ENCODE results near the gene MAPK6. TPM values are rescaled to one million over a fixed set of nuclear protein-coding genes. Genes with fewer than 3 reads are reported as not detected.

Gene MAPK6
- total RNA-seq, 1 experiment from 2014 or later, result 83.2 TPM

- Mint-ChIP-seq H3K4me3 (no peak overlapping the region), H3K4me1 (peaks cover 9% of the 10 kb centered on the region), H3K36me3 (no peaks in the 10 kb centered on the region), H3K27me3 (ENCODE audit: low read depth) (no peaks in the 10 kb centered on the region), H3K27ac (no peak overlapping the region; the same call in 1 of the 2 replicates), H3K9me3 (peaks cover 4% of the 10 kb centered on the region; the same call in 1 of the 2 replicates)
- no peak for ATAC-seq
- ChIA-PET POLR2A (interaction anchor here (0.6 kb wide), 1 partner anchor 54 kb away, joined by 4 read pairs; no protein-coding TSS in a partner anchor), CTCF (interaction anchor here (0.6 to 5.4 kb wide), 74 partner anchors 8 to 428 kb away, joined by 3 to 49 read pairs (median 4); partner anchors contain the start of genes BCL2L10, LEO1 and TMOD3)
- no peak for DNase-seq (ENCODE audit: low spot score)
- TF ChIP-seq GABPB1 (CRISPR knock-in tag; IDR thresholded peaks at IDR 0.05), result peak; percentile 81
- TF ChIP-seq SOX15 (CRISPR knock-in tag; IDR thresholded peaks at IDR 0.05), result no peak
Measured at GRCh38 chr15:52078197-52078875, 59.3 kb downstream of the MAPK6 start.

- peaks cover 5% of the 10 kb centered on the region for H3K4me1 Mint-ChIP-seq
- ChIA-PET CTCF (interaction anchor here (0.6 to 5.4 kb wide), 71 partner anchors 8 to 429 kb away, joined by 3 to 49 read pairs (median 4); partner anchors contain the start of genes BCL2L10, LEO1 and TMOD3), POLR2A (interaction anchor here (0.5 to 0.6 kb wide), 2 partner anchors 13 to 55 kb away, joined by 4 read pairs; no protein-coding TSS in a partner anchor)
- no peak for TF ChIP-seq CREB1 (CRISPR knock-in tag; IDR thresholded peaks at IDR 0.05)
- peak; percentile 83 for TF ChIP-seq CTCF (IDR thresholded peaks at IDR 0.05)
- no peaks in the 10 kb centered on the region for H3K36me3 Mint-ChIP-seq
- H3K27ac Mint-ChIP-seq, result no peak overlapping the region
- ATAC-seq (peak; percentile 95), DNase-seq (ENCODE audit: low spot score) (peak; percentile 94)
- H3K4me3 Mint-ChIP-seq, result no peak overlapping the region; the same call in 1 of the 2 replicates
- no peaks in the 10 kb centered on the region for H3K27me3 Mint-ChIP-seq (ENCODE audit: low read depth)
- H3K9me3 Mint-ChIP-seq, result no peaks in the 10 kb centered on the region
Measured at GRCh38 chr15:52078876-52079700, 60.1 kb downstream of the MAPK6 start.

GRCh38 chr15:52080031-52080430 is 61.0 kb downstream of the MAPK6 start:
- CTCF ChIA-PET, result interaction anchor here (0.6 to 5.4 kb wide), 12 partner anchors 10 to 191 kb away, joined by 3 to 49 read pairs (median 4); partner anchors contain the start of genes BCL2L10 and LEO1
- Mint-ChIP-seq H3K9me3 (no peaks in the 10 kb centered on the region), H3K4me1 (peaks cover 5% of the 10 kb centered on the region), H3K36me3 (no peaks in the 10 kb centered on the region), H3K4me3 (no peak overlapping the region), H3K27ac (no peak overlapping the region), H3K27me3 (ENCODE audit: low read depth) (no peaks in the 10 kb centered on the region)
- ATAC-seq, result no peak
- TF ChIP-seq SP1 (CRISPR knock-in tag; conservative IDR thresholded peaks at IDR 0.05) (no peak), ZNF281 (CRISPR knock-in tag; IDR thresholded peaks at IDR 0.05) (no peak), NR1H2 (CRISPR knock-in tag; IDR thresholded peaks at IDR 0.05) (no peak), ZNF138 (CRISPR knock-in tag; conservative IDR thresholded peaks at IDR 0.05) (no peak), ERG (CRISPR knock-in tag; IDR thresholded peaks at IDR 0.05) (no peak), MLX (CRISPR knock-in tag; IDR thresholded peaks at IDR 0.05) (no peak), OVOL2 (CRISPR knock-in tag; IDR thresholded peaks at IDR 0.05; ENCODE audit: borderline replicate concordance) (no peak), NFYB (CRISPR knock-in tag; conservative IDR thresholded peaks at IDR 0.05; ENCODE audit: low read depth) (no peak), SMAD3 (CRISPR knock-in tag; IDR thresholded peaks at IDR 0.05; ENCODE audit: borderline replicate concordance) (no peak), ZNF416 (CRISPR knock-in tag; IDR thresholded peaks at IDR 0.05) (no peak), CBFB (CRISPR knock-in tag; IDR thresholded peaks at IDR 0.05; ENCODE audit: low read depth) (no peak), USF2 (CRISPR knock-in tag; IDR thresholded peaks at IDR 0.05) (no peak), JUN (CRISPR knock-in tag; IDR thresholded peaks at IDR 0.05) (no peak), ZBTB43 (CRISPR knock-in tag; IDR thresholded peaks at IDR 0.05) (no peak), TCF7 (CRISPR knock-in tag; IDR thresholded peaks at IDR 0.05; ENCODE audit: low read depth) (no peak)
- DNase-seq (ENCODE audit: low spot score), result no peak
- POLR2A ChIA-PET, result interaction anchor here (0.5 kb wide), 1 partner anchor 12 kb away, joined by 4 read pairs; no protein-coding TSS in a partner anchor

All from WTC11 (cell line).